ENCODE measurements around the gene CCDC69. TPM values are rescaled to one million over a fixed set of nuclear protein-coding genes. Genes with fewer than 3 reads are reported as not detected.
A peak's percentile ranks its signal among the peaks of the same experiment; 100 is the strongest.

Gene CCDC69
- polyA plus RNA-seq, 3 donors: 5.1 to 5.5 (median 5.2) TPM

GRCh38 chr5:151168602-151169344 is 55.1 kb downstream of the CCDC69 start:
- no peak for DNase-seq

GRCh38 chr5:151167022-151167421 is 56.9 kb downstream of the CCDC69 start:
- DNase-seq: no peak

GRCh38 chr5:151164687-151165392 is 59.1 kb downstream of the CCDC69 start:
- peak; percentile 78 for DNase-seq

- no peak for DNase-seq
These were observed 61.1 kb downstream of the CCDC69 start for GRCh38 chr5:151162776-151163175.

GRCh38 chr5:151159649-151160373 is 64.1 kb downstream of the CCDC69 start:
- no peak for DNase-seq

- DNase-seq: no peak
These were observed 65.6 kb downstream of the CCDC69 start for GRCh38 chr5:151158287-151158661.

GRCh38 chr5:151157426-151158286 is 66.2 kb downstream of the CCDC69 start, which contains the start of gene ANXA6:
Gene ANXA6, minus strand, starts transcription at chr5:151157779. Its CDS starts 9,878 bp downstream, at chr5:151147901.
- DNase-seq: peak; percentile 83

GRCh38 chr5:151156507-151157420 is 67.1 kb downstream of the CCDC69 start:
- DNase-seq: no peak

- no peak for DNase-seq
These were observed 68.0 kb downstream of the CCDC69 start for GRCh38 chr5:151155775-151156506.

GRCh38 chr5:151154931-151155774 is 68.7 kb downstream of the CCDC69 start:
- DNase-seq: no peak

- no peak for DNase-seq
These were observed 70.1 kb downstream of the CCDC69 start for GRCh38 chr5:151153766-151154272.

- no peak for DNase-seq
These were observed 70.6 kb downstream of the CCDC69 start for GRCh38 chr5:151153300-151153699.

- no peak for DNase-seq
These were observed 72.1 kb downstream of the CCDC69 start for GRCh38 chr5:151151793-151152192.

- DNase-seq: no peak
These were observed 72.6 kb downstream of the CCDC69 start for GRCh38 chr5:151151263-151151660.

- DNase-seq: peak; percentile 56
These were observed 73.2 kb downstream of the CCDC69 start for GRCh38 chr5:151150471-151151262.

GRCh38 chr5:151148583-151148982 is 75.3 kb downstream of the CCDC69 start:
- no peak for DNase-seq

GRCh38 chr5:151147033-151147432 is 76.9 kb downstream of the CCDC69 start:
- DNase-seq: no peak

- no peak for DNase-seq
These were observed 77.8 kb downstream of the CCDC69 start for GRCh38 chr5:151146061-151146460.
